ENCODE measurements around the gene NUAK2. TPM values are rescaled to one million over a fixed set of nuclear protein-coding genes. Genes with fewer than 3 reads are reported as not detected.

NUAK2 gene
- total and polyA plus RNA-seq, 2 of the 8 experiments (the other 6 are each of a cell fraction or from before 2014, with no cell fraction given): 9.4 to 12.9 TPM

DNA sequence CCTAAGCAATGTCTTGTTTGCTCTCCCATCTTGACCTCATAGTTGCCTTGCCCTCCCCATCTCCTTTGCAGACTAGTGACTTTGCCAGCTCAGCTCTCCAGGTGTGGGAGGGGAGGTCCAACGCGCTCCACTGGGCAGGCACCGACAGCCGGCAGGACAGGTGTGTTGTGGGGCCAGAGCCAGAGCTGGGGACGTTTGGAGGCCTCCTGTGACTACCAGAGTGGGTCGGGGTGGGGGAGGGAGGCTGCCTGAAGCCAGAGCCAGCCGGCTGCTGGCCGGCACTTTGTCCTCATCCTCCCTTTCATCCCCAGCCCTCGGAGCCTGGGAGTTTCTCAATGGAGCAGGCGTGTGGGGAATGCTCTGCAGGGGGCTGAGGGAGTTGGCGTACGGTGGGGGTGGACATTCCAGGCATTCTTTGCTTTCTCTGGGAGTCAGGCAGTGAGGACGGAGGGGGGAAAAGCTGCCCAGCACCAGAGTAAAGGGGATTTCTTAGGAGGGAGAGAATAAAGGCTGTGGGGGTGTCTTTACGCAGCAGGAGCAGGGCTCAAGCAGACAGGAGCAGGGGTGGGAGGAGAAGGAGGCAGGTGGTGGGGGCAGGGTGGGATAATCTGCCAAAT lies 20.2 kb downstream of the NUAK2 start (continued):
- TF ChIP-seq, protein P1, sequence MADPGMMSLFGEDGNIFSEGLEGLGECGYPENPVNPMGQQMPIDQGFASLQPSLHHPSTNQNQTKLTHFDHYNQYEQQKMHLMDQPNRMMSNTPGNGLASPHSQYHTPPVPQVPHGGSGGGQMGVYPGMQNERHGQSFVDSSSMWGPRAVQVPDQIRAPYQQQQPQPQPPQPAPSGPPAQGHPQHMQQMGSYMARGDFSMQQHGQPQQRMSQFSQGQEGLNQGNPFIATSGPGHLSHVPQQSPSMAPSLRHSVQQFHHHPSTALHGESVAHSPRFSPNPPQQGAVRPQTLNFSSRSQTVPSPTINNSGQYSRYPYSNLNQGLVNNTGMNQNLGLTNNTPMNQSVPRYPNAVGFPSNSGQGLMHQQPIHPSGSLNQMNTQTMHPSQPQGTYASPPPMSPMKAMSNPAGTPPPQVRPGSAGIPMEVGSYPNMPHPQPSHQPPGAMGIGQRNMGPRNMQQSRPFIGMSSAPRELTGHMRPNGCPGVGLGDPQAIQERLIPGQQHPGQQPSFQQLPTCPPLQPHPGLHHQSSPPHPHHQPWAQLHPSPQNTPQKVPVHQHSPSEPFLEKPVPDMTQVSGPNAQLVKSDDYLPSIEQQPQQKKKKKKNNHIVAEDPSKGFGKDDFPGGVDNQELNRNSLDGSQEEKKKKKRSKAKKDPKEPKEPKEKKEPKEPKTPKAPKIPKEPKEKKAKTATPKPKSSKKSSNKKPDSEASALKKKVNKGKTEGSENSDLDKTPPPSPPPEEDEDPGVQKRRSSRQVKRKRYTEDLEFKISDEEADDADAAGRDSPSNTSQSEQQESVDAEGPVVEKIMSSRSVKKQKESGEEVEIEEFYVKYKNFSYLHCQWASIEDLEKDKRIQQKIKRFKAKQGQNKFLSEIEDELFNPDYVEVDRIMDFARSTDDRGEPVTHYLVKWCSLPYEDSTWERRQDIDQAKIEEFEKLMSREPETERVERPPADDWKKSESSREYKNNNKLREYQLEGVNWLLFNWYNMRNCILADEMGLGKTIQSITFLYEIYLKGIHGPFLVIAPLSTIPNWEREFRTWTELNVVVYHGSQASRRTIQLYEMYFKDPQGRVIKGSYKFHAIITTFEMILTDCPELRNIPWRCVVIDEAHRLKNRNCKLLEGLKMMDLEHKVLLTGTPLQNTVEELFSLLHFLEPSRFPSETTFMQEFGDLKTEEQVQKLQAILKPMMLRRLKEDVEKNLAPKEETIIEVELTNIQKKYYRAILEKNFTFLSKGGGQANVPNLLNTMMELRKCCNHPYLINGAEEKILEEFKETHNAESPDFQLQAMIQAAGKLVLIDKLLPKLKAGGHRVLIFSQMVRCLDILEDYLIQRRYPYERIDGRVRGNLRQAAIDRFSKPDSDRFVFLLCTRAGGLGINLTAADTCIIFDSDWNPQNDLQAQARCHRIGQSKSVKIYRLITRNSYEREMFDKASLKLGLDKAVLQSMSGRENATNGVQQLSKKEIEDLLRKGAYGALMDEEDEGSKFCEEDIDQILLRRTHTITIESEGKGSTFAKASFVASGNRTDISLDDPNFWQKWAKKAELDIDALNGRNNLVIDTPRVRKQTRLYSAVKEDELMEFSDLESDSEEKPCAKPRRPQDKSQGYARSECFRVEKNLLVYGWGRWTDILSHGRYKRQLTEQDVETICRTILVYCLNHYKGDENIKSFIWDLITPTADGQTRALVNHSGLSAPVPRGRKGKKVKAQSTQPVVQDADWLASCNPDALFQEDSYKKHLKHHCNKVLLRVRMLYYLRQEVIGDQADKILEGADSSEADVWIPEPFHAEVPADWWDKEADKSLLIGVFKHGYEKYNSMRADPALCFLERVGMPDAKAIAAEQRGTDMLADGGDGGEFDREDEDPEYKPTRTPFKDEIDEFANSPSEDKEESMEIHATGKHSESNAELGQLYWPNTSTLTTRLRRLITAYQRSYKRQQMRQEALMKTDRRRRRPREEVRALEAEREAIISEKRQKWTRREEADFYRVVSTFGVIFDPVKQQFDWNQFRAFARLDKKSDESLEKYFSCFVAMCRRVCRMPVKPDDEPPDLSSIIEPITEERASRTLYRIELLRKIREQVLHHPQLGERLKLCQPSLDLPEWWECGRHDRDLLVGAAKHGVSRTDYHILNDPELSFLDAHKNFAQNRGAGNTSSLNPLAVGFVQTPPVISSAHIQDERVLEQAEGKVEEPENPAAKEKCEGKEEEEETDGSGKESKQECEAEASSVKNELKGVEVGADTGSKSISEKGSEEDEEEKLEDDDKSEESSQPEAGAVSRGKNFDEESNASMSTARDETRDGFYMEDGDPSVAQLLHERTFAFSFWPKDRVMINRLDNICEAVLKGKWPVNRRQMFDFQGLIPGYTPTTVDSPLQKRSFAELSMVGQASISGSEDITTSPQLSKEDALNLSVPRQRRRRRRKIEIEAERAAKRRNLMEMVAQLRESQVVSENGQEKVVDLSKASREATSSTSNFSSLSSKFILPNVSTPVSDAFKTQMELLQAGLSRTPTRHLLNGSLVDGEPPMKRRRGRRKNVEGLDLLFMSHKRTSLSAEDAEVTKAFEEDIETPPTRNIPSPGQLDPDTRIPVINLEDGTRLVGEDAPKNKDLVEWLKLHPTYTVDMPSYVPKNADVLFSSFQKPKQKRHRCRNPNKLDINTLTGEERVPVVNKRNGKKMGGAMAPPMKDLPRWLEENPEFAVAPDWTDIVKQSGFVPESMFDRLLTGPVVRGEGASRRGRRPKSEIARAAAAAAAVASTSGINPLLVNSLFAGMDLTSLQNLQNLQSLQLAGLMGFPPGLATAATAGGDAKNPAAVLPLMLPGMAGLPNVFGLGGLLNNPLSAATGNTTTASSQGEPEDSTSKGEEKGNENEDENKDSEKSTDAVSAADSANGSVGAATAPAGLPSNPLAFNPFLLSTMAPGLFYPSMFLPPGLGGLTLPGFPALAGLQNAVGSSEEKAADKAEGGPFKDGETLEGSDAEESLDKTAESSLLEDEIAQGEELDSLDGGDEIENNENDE (IDR thresholded peaks at IDR 0.05; ENCODE audit: insufficient replicate concordance, low read length): no peak
- TF ChIP-seq TBP (IDR thresholded peaks at IDR 0.05; ENCODE audit: low read depth, low read length) (peak; percentile 92), EZH2 (IDR thresholded peaks at IDR 0.05; ENCODE audit: low read depth, low read length, severe bottlenecking) (no peak), MAX (IDR thresholded peaks at IDR 0.05) (peak; percentile 81), GABPA (IDR thresholded peaks at IDR 0.05; ENCODE audit: borderline replicate concordance, insufficient read depth, low read length) (no peak), BACH1 (IDR thresholded peaks at IDR 0.05; ENCODE audit: low read length) (peak; percentile 45; the same call in 1 of the 2 replicates), TAF7 (optimal IDR thresholded peaks at IDR 0.05; ENCODE audit: borderline replicate concordance, low read depth, low read length) (peak; percentile 92), EGR1 (IDR thresholded peaks at IDR 0.05; ENCODE audit: borderline replicate concordance, low read depth, low read length) (peak; percentile 94), NRF1 (IDR thresholded peaks at IDR 0.05; ENCODE audit: low read depth, low read length) (no peak), POLR2A (IDR thresholded peaks at IDR 0.05; ENCODE audit: control extremely low read depth in 1 of 2, low read depth in 2 of 2, low read length in 2 of 2) (peak; percentile 61 to 91), JUN (IDR thresholded peaks at IDR 0.05; ENCODE audit: low read depth, low read length) (peak; percentile 34; the same call in 1 of the 2 replicates)
